SK-N-SH (cell line): ENCODE measurements around the gene CDSN.

Source experiments
- CHD2 ChIP-seq: fragments of 150-350 bp; IDR thresholded peaks from 2 replicates; pipeline ENCODE4 v1.6.1; 2018; ENCODE audit warnings: low read length; ENCODE audit not compliant: partially characterized antibody
- CTCF ChIP-seq: fragments of 200-600 bp; sonication (generic); IDR thresholded peaks from 2 replicates; pipeline ENCODE4 v1.6.1; 2017; ENCODE audit warnings: antibody characterized with exemption, mild to moderate bottlenecking, moderate library complexity
- ELF1 ChIP-seq: IDR thresholded peaks from 2 replicates; pipeline ENCODE4 v1.4.0; 2012
- EZH2phosphoT487 ChIP-seq: fragments of 200-600 bp; sonication (generic); IDR thresholded peaks from 2 replicates; pipeline ENCODE4 v1.6.1; 2017; ENCODE audit warnings: low read depth, mixed run types, mild to moderate bottlenecking, antibody characterized with exemption, moderate library complexity, borderline replicate concordance
- FOXJ3 ChIP-seq: sonication (generic); formaldehyde crosslinking; IDR thresholded peaks from 2 replicates; pipeline ENCODE4 v1.5.1; 2020; ENCODE audit warnings: mild to moderate bottlenecking, missing genetic modification reagents
- IRF3 ChIP-seq: fragments of 150-350 bp; IDR thresholded peaks from 2 replicates; pipeline ENCODE4 v1.6.1; 2016; ENCODE audit warnings: mild to moderate bottlenecking, low read depth, low read length
- POLR2AphosphoS5 ChIP-seq: IDR thresholded peaks from 2 replicates; pipeline ENCODE4 v1.6.1; 2012; ENCODE audit warnings: low read depth, low read length
- RCOR1 ChIP-seq: fragments of 150-350 bp; IDR thresholded peaks from 2 replicates; pipeline ENCODE4 v1.6.1; 2017; ENCODE audit warnings: antibody characterized with exemption, low read length
- RFX5 ChIP-seq: IDR thresholded peaks from 2 replicates; pipeline ENCODE4 v1.6.1; 2012; ENCODE audit warnings: mild to moderate bottlenecking, improper control_type of control experiment, low read length
- SIN3A ChIP-seq: IDR thresholded peaks from 2 replicates; pipeline ENCODE4 v1.6.1; 2012; ENCODE audit warnings: low read depth, mild to moderate bottlenecking, low read length, moderate library complexity, borderline replicate concordance
- TAF1 ChIP-seq: IDR thresholded peaks from 2 replicates; pipeline ENCODE4 v1.6.1; 2012; ENCODE audit warnings: low read depth, mild to moderate bottlenecking, low read length, moderate library complexity, borderline replicate concordance

GRCh38 chr6:31163922-31164321, 43.7 kb upstream of the CDSN start:
- TF ChIP-seq SIN3A: no peak
- TF ChIP-seq CTCF: no peak
- TF ChIP-seq TAF1: no peak
- TF ChIP-seq RFX5: no peak
- no peak for TF ChIP-seq POLR2AphosphoS5
- no peak for TF ChIP-seq FOXJ3
- no peak for TF ChIP-seq ELF1
- no peak for TF ChIP-seq RCOR1
- no peak for TF ChIP-seq IRF3
- no peak for TF ChIP-seq CHD2
- no peak for TF ChIP-seq EZH2phosphoT487
